Gastroesophageal sphincter (tissue), 4 donors: Measurements from ENCODE around the gene ITGB2. TPM values are rescaled to one million over a fixed set of nuclear protein-coding genes. Genes with fewer than 3 reads are reported as not detected.
"Not testable (repeated sequence)": the region's sequence is repeated elsewhere in the genome, so short reads cannot be mapped to it uniquely, and the experiment has no call there.

Experiments used
- ATAC-seq: fragments of 150-250 bp; one replicate; pipeline ENCODE4 v1.9.1; 2016; ENCODE audit warnings: mild to moderate bottlenecking, moderate library complexity
- H3K27ac ChIP-seq, 4 donors: fragments of 200-600 bp; sonication (generic) in 3 of 4; 1 replicate in 3 of 4; 2 replicates in 1 of 4; pipeline ENCODE4 v1.5.1; 2016 to 2019
- H3K27me3 ChIP-seq: fragments of 200-600 bp; sonication (generic); one replicate; pipeline ENCODE4 v1.5.1; 2019
- H3K36me3 ChIP-seq, 2 donors: fragments of 200-600 bp; sonication (generic); one replicate each; pipeline ENCODE4 v1.5.1; 2019; ENCODE audit warnings: control low read depth in 1 of 2
- H3K4me1 ChIP-seq, 3 donors: fragments of 200-600 bp; sonication (generic); 1 replicate in 2 of 3; 2 replicates in 1 of 3; pipeline ENCODE4 v1.5.1; 2016 to 2019; ENCODE audit warnings: control low read depth in 2 of 3
- H3K4me3 ChIP-seq, 2 donors: fragments of 200-600 bp; sonication (generic); one replicate each; pipeline ENCODE4 v1.5.1; 2019; ENCODE audit warnings: mild to moderate bottlenecking in 1 of 2, moderate library complexity in 1 of 2
- H3K9me3 ChIP-seq, 3 donors: fragments of 200-600 bp; sonication (generic); one replicate each; pipeline ENCODE4 v1.5.1; 2017 to 2019; ENCODE audit warnings: control low read depth in 2 of 3
- EP300 ChIP-seq: sonication (generic); formaldehyde crosslinking; IDR thresholded peaks from one replicate; pipeline ENCODE4 v1.6.1; 2017; ENCODE audit warnings: antibody characterized with exemption, mild to moderate bottlenecking
- POLR2A ChIP-seq, 2 donors: fragments of 450-650 bp; IDR thresholded peaks; one replicate each; pipeline ENCODE4 v1.6.1; 2017; ENCODE audit warnings: antibody characterized with exemption in 2 of 2, mild to moderate bottlenecking in 2 of 2, moderate library complexity in 1 of 2
- POLR2AphosphoS5 ChIP-seq: sonication (generic); formaldehyde crosslinking; IDR thresholded peaks from one replicate; pipeline ENCODE4 v1.6.1; 2017; ENCODE audit warnings: antibody characterized with exemption
- WGBS, 2 donors: methylation state at CpG; one replicate each; pipeline ENCODE4 v1.1.5; 2018; ENCODE audit warnings: low coverage in 1 of 2; 5-methylcytosine and 5-hydroxymethylcytosine counted together
- total RNA-seq, 4 donors: library from RNA; depleted of rRNA; stranded (reverse); fragments of >200 nt; gene quantifications; one replicate each; pipeline ENCODE4 v1.1.0, GENCODE V29; 2016
- TF ChIP-seq, protein P1 (sequence below), 4 experiments: fragments of 200-600 bp in 2 of 4; fragments of 450-650 bp in 2 of 4; sonication (generic) in 1 of 4; IDR thresholded peaks; one replicate each; pipeline ENCODE4 v1.5.1; 2017 to 2019; ENCODE audit warnings: antibody characterized with exemption in 4 of 4, mild to moderate bottlenecking in 2 of 4, moderate library complexity in 2 of 4

Gene ITGB2
- total RNA-seq, 4 donors from 2014 or later: 10.4 to 112 (median 41.4) TPM

DNA sequence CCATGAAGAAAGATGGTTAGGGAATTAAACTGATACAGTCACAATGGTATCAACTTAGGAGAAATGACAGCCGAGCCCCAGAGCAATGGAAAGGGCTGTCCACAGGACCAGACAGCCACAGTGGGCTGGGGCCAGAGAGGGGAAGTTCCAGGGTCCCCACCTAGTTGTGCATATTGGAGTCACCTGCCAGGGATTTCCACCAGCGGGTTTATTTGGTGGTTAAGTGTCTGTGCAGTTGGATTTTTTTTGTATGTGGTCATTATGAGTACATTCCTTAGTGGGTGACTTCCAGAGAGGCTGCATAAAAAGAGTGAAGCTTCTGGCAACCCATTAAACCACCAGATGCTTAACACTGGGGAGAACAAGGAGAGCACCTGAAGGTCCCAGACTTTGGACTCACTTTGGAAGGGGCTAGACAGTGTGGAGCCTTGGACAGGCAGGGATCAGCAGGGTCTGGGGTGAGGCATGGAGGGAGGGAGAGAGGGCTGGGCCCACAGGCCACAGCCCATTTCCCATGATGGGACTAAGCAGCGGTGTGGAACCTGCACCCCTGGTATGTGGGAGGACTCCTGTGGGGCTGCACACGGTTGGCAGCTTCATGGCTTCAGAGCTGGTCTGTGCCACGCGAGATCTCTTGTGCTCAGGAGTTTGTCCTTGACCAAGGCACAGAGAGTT lies 39.4 kb downstream of the ITGB2 start:
- 66 to 69% methylated on average over 2 to 5 of the region's 6 CpGs for WGBS, 2 donors
- H3K27ac ChIP-seq: peak overlapping the region in 2 of 4 donors; percentile 47 to 48
- H3K4me3 ChIP-seq: no peak overlapping the region
- no peaks in the 10 kb centered on the region for H3K9me3 ChIP-seq
- H3K27me3 ChIP-seq: no peaks in the 10 kb centered on the region
- peaks cover 0 to 7% (median 3%) of the 10 kb centered on the region in 3 donors for H3K4me1 ChIP-seq
- TF ChIP-seq EP300 (no peak), POLR2AphosphoS5 (no peak)
- TF ChIP-seq, protein P1, sequence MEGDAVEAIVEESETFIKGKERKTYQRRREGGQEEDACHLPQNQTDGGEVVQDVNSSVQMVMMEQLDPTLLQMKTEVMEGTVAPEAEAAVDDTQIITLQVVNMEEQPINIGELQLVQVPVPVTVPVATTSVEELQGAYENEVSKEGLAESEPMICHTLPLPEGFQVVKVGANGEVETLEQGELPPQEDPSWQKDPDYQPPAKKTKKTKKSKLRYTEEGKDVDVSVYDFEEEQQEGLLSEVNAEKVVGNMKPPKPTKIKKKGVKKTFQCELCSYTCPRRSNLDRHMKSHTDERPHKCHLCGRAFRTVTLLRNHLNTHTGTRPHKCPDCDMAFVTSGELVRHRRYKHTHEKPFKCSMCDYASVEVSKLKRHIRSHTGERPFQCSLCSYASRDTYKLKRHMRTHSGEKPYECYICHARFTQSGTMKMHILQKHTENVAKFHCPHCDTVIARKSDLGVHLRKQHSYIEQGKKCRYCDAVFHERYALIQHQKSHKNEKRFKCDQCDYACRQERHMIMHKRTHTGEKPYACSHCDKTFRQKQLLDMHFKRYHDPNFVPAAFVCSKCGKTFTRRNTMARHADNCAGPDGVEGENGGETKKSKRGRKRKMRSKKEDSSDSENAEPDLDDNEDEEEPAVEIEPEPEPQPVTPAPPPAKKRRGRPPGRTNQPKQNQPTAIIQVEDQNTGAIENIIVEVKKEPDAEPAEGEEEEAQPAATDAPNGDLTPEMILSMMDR (IDR thresholded peaks at IDR 0.05): no peak
- H3K36me3 ChIP-seq: no peaks in the 10 kb centered on the region
- ATAC-seq: no peak

DNA sequence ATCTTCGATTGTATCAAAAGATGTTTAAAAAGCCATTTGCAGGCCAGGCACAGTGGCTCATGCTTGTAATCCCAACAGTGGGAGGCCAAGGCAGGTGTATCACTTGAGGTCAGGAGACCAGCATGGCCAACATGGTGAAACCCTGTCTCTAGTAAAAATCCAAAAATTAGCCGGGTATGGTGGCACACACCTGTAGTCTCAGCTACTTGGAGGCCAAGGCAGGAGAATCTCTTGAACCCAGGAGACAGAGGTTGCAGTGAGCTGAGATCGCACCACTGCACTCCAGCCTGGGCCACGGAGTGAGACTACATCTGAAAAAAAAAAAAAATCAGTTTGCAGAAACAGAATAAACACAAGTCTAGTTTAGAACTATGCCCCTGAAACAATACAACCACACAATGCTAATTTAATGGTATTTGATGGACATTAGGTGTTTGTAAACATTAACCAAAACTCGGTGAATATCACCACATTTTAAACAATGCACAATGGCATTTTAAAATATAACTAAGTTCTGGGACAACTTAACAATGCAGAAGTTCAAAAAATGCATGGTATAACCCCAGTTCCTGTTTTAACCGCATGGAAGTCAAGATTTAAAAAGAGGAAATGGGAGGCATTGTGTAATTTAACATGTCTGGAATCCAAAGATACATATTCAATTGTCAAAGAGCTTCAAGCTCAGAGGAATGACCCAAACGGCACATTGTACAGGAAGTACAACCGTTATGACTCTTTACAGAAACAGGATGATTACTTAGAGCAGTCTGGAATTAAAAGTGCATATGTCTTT lies 40.1 kb downstream of the ITGB2 start:
- Histone ChIP-seq H3K27ac (peak overlapping the region in 1 of 4 donors; percentile 48), H3K9me3 (no peaks in the 10 kb centered on the region), H3K27me3 (no peaks in the 10 kb centered on the region), H3K36me3 (no peaks in the 10 kb centered on the region), H3K4me1 (peaks cover 0 to 14% (median 3%) of the 10 kb centered on the region in 3 donors), H3K4me3 (no peak overlapping the region)
- WGBS, 2 donors: 57 to 62% methylated on average over 6 to 8 of the region's 8 CpGs
- ATAC-seq: peak; percentile 35
- TF ChIP-seq, protein P1 (IDR thresholded peaks at IDR 0.05): no peak
- no peak for TF ChIP-seq POLR2AphosphoS5
- no peak for TF ChIP-seq EP300
- no peak for TF ChIP-seq POLR2A (IDR thresholded peaks at IDR 0.05)

DNA sequence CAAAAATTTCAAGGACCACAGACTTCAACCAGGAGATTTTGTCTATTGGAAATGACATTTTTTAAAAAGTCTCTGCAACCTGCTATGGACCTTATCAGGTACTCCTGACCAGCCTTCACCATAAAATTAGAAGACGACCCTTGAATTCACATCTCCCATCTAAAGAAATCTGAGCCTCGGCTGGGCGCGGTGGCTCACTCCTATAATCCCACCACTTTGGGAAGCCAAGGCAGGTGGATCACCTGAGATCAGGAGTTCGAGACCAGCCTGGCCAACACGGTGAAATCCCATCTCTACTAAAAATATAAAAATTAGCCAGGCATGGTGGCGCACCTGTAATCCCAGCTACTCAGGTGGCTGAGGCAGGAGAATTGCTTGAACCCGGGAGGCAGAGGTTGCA lies 41.5 kb downstream of the ITGB2 start:
- not testable (repeated sequence) for H3K27me3 ChIP-seq, H3K36me3 ChIP-seq, ATAC-seq, H3K27ac ChIP-seq, H3K4me3 ChIP-seq, H3K9me3 ChIP-seq
- 92 to 95% methylated on average over 6 of the region's 8 CpGs for WGBS, 2 donors
- H3K4me1 ChIP-seq: peaks cover 0 to 28% (median 10%) of the 10 kb centered on the region in 3 donors

DNA sequence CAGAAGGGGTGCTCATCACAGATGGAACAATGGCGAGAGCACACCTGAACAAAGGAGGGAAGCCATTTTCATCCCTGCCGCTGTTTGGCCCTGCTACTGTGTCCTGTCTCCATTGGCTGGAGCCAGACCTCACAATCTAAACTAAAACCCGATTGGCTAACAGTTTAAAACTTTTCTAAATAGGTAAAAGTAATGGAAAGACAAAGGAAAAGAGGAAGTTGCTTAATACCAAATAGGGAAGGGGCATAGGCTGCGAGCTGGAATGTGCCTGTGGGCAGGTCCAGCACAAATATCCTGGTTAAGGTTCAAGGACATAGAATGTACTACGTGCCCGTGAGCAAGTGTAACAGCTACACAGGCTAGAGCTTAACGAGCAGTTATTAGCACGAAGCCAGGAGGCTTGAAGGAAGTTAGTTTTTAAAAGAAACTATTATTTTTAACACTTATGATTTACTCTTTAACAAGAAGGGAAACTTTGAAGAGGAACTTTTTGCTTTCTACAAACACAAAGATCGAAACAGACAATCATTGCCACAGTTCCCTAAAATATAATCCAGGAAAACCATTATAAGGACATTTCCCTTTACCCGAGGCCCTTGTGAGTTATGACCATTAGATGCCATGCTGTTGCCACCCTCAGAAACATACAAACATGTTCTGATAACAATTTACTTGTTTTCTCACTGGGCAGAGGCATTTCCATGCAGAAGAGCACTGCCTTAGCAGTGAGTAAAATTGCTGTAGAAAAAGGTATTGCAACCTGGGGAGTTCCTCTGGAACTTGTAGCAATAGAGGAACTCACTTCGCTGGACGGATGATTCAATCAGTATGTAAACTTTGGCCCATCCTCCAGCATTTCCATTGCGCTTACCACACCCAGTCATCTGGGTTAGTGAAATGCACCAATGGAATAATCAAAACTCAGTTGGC lies 42.4 kb downstream of the ITGB2 start:
- no peaks in the 10 kb centered on the region for H3K27me3 ChIP-seq
- H3K4me3 ChIP-seq: no peak overlapping the region
- H3K4me1 ChIP-seq: peaks cover 0 to 30% (median 10%) of the 10 kb centered on the region in 3 donors
- no peaks in the 10 kb centered on the region for H3K9me3 ChIP-seq
- H3K27ac ChIP-seq: peak overlapping the region in 1 of 4 donors; percentile 24
- H3K36me3 ChIP-seq: no peaks in the 10 kb centered on the region
- TF ChIP-seq EP300 (no peak), POLR2A (IDR thresholded peaks at IDR 0.05) (peak in 1 of 2 donors; percentile 14)
- no peak for ATAC-seq
- 65 to 74% methylated on average over 9 to 13 of the region's 13 CpGs for WGBS, 2 donors

DNA sequence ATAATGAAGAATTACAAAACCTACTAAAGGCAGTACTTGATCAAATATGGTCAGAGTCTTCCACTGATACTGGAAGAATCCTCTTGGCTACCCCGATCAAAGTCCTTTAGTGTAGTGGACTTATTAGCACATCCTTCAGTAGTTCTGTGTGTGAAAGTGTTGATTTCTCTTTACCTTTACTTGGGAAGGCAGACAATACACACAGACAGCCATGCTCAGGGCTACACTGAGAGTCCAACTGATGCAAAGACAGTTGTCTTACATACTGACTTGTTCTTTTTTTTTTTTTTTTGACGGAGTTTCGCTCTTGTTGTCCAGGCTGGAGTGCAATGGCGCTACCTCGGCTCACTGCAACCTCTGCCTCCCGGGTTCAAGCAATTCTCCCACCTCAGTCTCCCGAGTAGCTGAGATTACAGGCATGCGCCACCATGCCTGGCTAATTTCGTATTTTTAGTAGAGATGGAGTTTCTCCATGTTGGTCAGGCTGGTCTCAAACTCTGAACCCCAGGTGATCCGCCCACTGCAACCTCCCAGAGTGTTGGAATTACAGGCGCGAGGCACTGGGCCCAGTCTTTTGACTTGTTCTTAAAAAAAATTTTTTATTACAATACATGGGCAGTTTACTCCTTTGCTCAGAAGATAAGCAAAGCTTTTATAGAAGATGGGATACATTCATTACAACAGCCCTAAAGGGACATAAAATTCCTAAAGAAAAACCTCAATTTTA lies 43.7 kb downstream of the ITGB2 start:
- H3K27ac ChIP-seq: no peak overlapping the region
- peaks cover 0 to 40% (median 13%) of the 10 kb centered on the region in 3 donors for H3K4me1 ChIP-seq
- no peak for ATAC-seq
- TF ChIP-seq POLR2A (IDR thresholded peaks at IDR 0.05) (no peak), POLR2AphosphoS5 (no peak), EP300 (no peak)
- TF ChIP-seq, protein P1 (IDR thresholded peaks at IDR 0.05): no peak
- 89 to 94% methylated on average over 3 to 10 of the region's 12 CpGs for WGBS, 2 donors
- no peaks in the 10 kb centered on the region for H3K36me3 ChIP-seq
- H3K4me3 ChIP-seq: no peak overlapping the region
- no peaks in the 10 kb centered on the region for H3K9me3 ChIP-seq
- H3K27me3 ChIP-seq: no peaks in the 10 kb centered on the region
